HEK293 (cell line): ENCODE measurements around the gene PGR.

ENCODE experiments used
- REPIN1 ChIP-seq: fragments of 450-650 bp; formaldehyde crosslinking; IDR thresholded peaks from 2 replicates; pipeline ENCODE4 v1.5.1; 2017; ENCODE audit warnings: missing biosample characterization, missing genetic modification characterization, low read depth
- SALL2 ChIP-seq: fragments of 450-650 bp; formaldehyde crosslinking; IDR thresholded peaks from 2 replicates; pipeline ENCODE4 v1.5.0; 2017; ENCODE audit warnings: missing biosample characterization, mild to moderate bottlenecking, missing genetic modification characterization, borderline replicate concordance
- ZNF23 ChIP-seq: fragments of 450-650 bp; formaldehyde crosslinking; IDR thresholded peaks from 2 replicates; pipeline ENCODE4 v1.5.1; 2016; ENCODE audit warnings: missing biosample characterization, missing genetic modification characterization, borderline replicate concordance
- ZNF391 ChIP-seq: fragments of 450-650 bp; formaldehyde crosslinking; IDR thresholded peaks from 2 replicates; pipeline ENCODE4 v1.5.1; 2016; ENCODE audit warnings: low read depth, missing biosample characterization, missing genetic modification characterization, borderline replicate concordance
- ZNF558 ChIP-seq: fragments of 450-650 bp; formaldehyde crosslinking; IDR thresholded peaks from 2 replicates; pipeline ENCODE4 v1.5.1; 2016; ENCODE audit warnings: missing biosample characterization, missing genetic modification characterization
- ZNF626 ChIP-seq: fragments of 450-650 bp; sonication (Bioruptor Pico); formaldehyde crosslinking; IDR thresholded peaks from 2 replicates; pipeline ENCODE4 v1.5.1; 2018; ENCODE audit warnings: missing biosample characterization, missing genetic modification characterization, inconsistent platforms
- ZNF664 ChIP-seq: fragments of 450-650 bp; formaldehyde crosslinking; IDR thresholded peaks from 2 replicates; pipeline ENCODE4 v1.5.1; 2016; ENCODE audit warnings: missing biosample characterization, missing genetic modification characterization
- ZNF747 ChIP-seq: fragments of 450-650 bp; formaldehyde crosslinking; IDR thresholded peaks from 2 replicates; pipeline ENCODE4 v1.5.1; 2016; ENCODE audit warnings: missing biosample characterization, missing genetic modification characterization
- TF ChIP-seq, protein P1 (sequence below): fragments of 450-650 bp; formaldehyde crosslinking; IDR thresholded peaks from 2 replicates; pipeline ENCODE4 v1.5.1; 2016; ENCODE audit warnings: missing biosample characterization, missing genetic modification characterization

DNA sequence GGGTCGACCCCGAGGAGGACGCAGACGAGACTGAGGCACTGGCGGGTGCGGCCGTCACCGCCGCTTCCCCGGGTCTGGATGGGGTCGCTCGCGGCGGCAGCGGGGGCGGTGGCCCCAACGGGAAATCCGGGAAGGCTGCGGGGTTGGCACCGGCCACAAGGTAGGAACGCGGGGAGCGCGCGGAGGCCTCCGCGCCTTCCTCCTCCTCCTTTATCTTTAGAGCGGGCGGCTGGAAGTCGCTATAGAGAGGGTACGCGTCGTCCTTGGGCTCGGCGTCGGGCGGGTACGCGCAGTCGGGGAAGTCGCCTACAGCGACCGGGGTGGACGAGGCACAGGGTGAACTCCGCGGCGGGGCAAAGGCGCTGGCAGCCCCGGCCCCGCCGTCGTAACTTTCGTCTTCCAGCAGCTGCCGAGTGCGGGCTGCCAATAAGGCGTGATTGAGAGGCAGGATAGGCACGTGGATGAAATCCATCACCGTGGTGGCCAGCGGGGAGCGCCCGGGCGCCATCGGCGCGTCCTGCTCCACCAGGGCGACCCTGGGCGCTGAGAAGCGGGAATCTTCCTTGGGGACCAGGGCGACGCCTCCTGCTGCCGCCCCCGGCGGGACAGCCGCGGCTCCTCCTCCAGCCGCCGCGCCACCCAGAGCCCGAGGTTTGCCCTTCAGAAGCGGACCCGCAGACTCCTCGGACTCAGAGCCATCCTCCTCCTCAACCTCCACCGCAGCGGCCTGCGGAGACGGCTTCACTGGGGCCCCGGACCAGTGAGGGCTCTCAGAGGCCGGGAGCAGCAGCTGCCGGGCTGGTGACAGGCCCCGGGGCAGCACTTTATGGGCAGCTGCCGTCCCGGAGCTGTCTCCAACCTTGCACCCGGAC is 1.7 kb downstream of the PGR start:
- TF ChIP-seq REPIN1 (tag by site-specific recombination): no peak
- no peak for TF ChIP-seq ZNF747
- TF ChIP-seq, protein P1, sequence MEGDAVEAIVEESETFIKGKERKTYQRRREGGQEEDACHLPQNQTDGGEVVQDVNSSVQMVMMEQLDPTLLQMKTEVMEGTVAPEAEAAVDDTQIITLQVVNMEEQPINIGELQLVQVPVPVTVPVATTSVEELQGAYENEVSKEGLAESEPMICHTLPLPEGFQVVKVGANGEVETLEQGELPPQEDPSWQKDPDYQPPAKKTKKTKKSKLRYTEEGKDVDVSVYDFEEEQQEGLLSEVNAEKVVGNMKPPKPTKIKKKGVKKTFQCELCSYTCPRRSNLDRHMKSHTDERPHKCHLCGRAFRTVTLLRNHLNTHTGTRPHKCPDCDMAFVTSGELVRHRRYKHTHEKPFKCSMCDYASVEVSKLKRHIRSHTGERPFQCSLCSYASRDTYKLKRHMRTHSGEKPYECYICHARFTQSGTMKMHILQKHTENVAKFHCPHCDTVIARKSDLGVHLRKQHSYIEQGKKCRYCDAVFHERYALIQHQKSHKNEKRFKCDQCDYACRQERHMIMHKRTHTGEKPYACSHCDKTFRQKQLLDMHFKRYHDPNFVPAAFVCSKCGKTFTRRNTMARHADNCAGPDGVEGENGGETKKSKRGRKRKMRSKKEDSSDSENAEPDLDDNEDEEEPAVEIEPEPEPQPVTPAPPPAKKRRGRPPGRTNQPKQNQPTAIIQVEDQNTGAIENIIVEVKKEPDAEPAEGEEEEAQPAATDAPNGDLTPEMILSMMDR: no peak
- TF ChIP-seq ZNF391 (tag by site-specific recombination): no peak
- no peak for TF ChIP-seq ZNF664 (tag by site-specific recombination)
- TF ChIP-seq ZNF558 (tag by site-specific recombination): no peak
- TF ChIP-seq ZNF23 (tag by site-specific recombination): no peak
- no peak for TF ChIP-seq ZNF626 (tag by site-specific recombination)
- no peak for TF ChIP-seq SALL2 (tag by site-specific recombination)
